Mesenchymal stem cell (in vitro differentiated cells and primary cell): Measurements from ENCODE around the gene LRFN2.

Source experiments
- DNase-seq: peaks from one replicate; pipeline ENCODE4 v3.0.0-alpha.2; 2013
- H2AFZ ChIP-seq: one replicate; pipeline ENCODE4 v1.6.1; 2013; ENCODE audit warnings: low read depth, mild to moderate bottlenecking, control low read depth, inconsistent platforms, low read length, moderate library complexity
- H2AK5ac ChIP-seq: 2 replicates; pipeline ENCODE4 v1.6.1; 2013; ENCODE audit warnings: low read length, moderate library complexity, mild to moderate bottlenecking, inconsistent platforms; ENCODE audit not compliant: severe bottlenecking
- H2BK120ac ChIP-seq: one replicate; pipeline ENCODE4 v1.6.1; 2013; ENCODE audit warnings: low read depth, mild to moderate bottlenecking, inconsistent platforms, low read length, moderate library complexity
- H2BK12ac ChIP-seq, 2 experiments: one replicate each; pipeline ENCODE4 v1.6.1; 2013; ENCODE audit warnings: inconsistent platforms in 2 of 2, low read length in 2 of 2, mild to moderate bottlenecking in 2 of 2, moderate library complexity in 2 of 2, control low read depth in 1 of 2
- H2BK15ac ChIP-seq: one replicate; pipeline ENCODE4 v1.6.1; 2013; ENCODE audit warnings: mild to moderate bottlenecking, low read depth, inconsistent platforms; ENCODE audit not compliant: poor library complexity, severe bottlenecking
- H2BK5ac ChIP-seq: 2 replicates; pipeline ENCODE4 v1.6.1; 2013; ENCODE audit warnings: low read depth, mild to moderate bottlenecking, low read length, control low read depth, inconsistent platforms; ENCODE audit not compliant: poor library complexity, severe bottlenecking
- H3K14ac ChIP-seq, 2 experiments: one replicate each; pipeline ENCODE4 v1.6.1; 2013; ENCODE audit warnings: inconsistent platforms in 2 of 2, low read length in 2 of 2, control low read depth in 1 of 2, mild to moderate bottlenecking in 1 of 2, moderate library complexity in 1 of 2
- H3K18ac ChIP-seq, 2 experiments: one replicate each; pipeline ENCODE4 v1.6.1; 2013; ENCODE audit warnings: inconsistent platforms in 2 of 2, low read length in 2 of 2, control low read depth in 1 of 2, low read depth in 1 of 2, mild to moderate bottlenecking in 1 of 2
- H3K23ac ChIP-seq, 2 experiments: one replicate each; pipeline ENCODE4 v1.6.1; 2013; ENCODE audit warnings: inconsistent platforms in 2 of 2, low read length in 2 of 2, mild to moderate bottlenecking in 2 of 2, moderate library complexity in 2 of 2, control low read depth in 1 of 2
- H3K27ac ChIP-seq: 2 replicates; pipeline ENCODE4 v1.5.1; 2013; ENCODE audit warnings: mild to moderate bottlenecking, moderate library complexity, low read length, control low read depth, inconsistent platforms; ENCODE audit not compliant: poor library complexity, severe bottlenecking
- H3K27me3 ChIP-seq, 2 experiments: 2 replicates each; pipeline versions ENCODE4 v1.6.1 to v1.7.0; 2013; ENCODE audit warnings: low read length in 2 of 2, mild to moderate bottlenecking in 2 of 2, moderate library complexity in 2 of 2, control low read depth in 1 of 2, inconsistent platforms in 1 of 2; ENCODE audit not compliant: control insufficient read depth in 1 of 2, insufficient read depth in 1 of 2
- H3K36me3 ChIP-seq, 2 experiments: 2 replicates each; pipeline versions ENCODE4 v1.6.1 to v1.7.0; 2013; ENCODE audit warnings: low read length in 2 of 2, control low read depth in 1 of 2, inconsistent platforms in 1 of 2, low read depth in 1 of 2, mild to moderate bottlenecking in 1 of 2; ENCODE audit not compliant: insufficient read depth in 2 of 2, control insufficient read depth in 1 of 2
- H3K4ac ChIP-seq, 2 experiments: one replicate each; pipeline ENCODE4 v1.6.1; 2013; ENCODE audit warnings: inconsistent platforms in 2 of 2, low read length in 2 of 2, mild to moderate bottlenecking in 2 of 2, moderate library complexity in 2 of 2, control low read depth in 1 of 2, low read depth in 1 of 2
- H3K4me1 ChIP-seq: 2 replicates; pipeline ENCODE4 v1.6.1; 2013; ENCODE audit warnings: low read depth, low read length, control low read depth; ENCODE audit not compliant: control insufficient read depth, insufficient read depth
- H3K4me2 ChIP-seq: 2 replicates; pipeline ENCODE4 v1.6.1; 2013; ENCODE audit warnings: low read length, mild to moderate bottlenecking, inconsistent platforms; ENCODE audit not compliant: poor library complexity, severe bottlenecking
- H3K4me3 ChIP-seq, 2 experiments: 2 replicates each; pipeline versions ENCODE4 v1.5.1 to v1.7.0; 2013; ENCODE audit warnings: low read length in 2 of 2, mild to moderate bottlenecking in 2 of 2, control low read depth in 1 of 2, low read depth in 1 of 2; ENCODE audit not compliant: insufficient read depth in 1 of 2
- H3K79me1 ChIP-seq: replicated peaks from 2 replicates; pipeline ENCODE4 v1.6.1; 2013; ENCODE audit warnings: mild to moderate bottlenecking, control low read depth, low read length, inconsistent platforms; ENCODE audit not compliant: poor library complexity, severe bottlenecking
- H3K9ac ChIP-seq: 2 replicates; pipeline ENCODE4 v1.7.0; 2013; ENCODE audit warnings: mild to moderate bottlenecking, low read length, moderate library complexity
- H3K9me3 ChIP-seq: 2 replicates; pipeline ENCODE4 v1.7.0; 2013; ENCODE audit warnings: mild to moderate bottlenecking, low read length; ENCODE audit not compliant: control insufficient read depth
- H4K8ac ChIP-seq: one replicate; pipeline ENCODE4 v1.6.1; 2013; ENCODE audit warnings: inconsistent platforms, mild to moderate bottlenecking, low read length, moderate library complexity
- H4K91ac ChIP-seq: one replicate; pipeline ENCODE4 v1.6.1; 2013; ENCODE audit warnings: mild to moderate bottlenecking, low read length, inconsistent platforms
- WGBS: methylation state at CpG from one replicate; pipeline ENCODE4 v1.1.7; 2013; ENCODE audit warnings: mixed read lengths; 5-methylcytosine and 5-hydroxymethylcytosine counted together

Gene LRFN2

DNA sequence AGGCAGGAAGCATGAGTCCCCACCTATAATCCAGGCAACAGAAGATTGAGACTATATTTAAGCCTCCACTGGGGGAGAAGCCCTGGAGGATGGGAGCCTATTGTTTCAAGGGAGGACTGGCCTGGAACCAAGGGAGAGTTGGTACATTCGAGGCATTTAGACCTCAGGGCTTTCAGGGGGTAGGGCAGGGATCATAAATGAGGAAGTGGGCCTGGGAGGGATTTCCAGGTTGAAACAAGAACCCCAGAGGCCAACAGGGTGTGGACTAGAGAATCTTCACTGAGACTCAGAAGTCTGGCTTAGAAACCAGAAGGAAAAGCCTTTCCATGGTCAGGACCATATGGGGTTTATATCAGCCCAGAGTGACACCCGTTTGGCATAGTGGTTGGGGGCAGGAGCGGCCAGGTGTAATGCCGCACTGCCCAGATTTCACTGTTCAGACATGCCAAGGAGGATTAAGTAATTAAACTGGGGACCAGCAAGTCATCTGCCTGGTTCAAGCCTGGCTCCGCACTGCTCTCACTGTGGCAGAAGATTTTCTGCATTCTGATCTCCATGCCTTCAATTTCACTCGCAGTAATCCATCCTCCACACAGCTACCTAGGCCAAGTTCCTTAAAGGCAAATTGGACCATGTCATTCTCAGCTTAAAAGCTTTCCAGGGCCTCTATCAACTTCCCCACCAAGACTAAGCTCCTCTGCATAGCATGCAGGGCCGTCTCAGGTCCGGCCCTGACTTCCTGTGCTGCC is 17.8 kb downstream of the LRFN2 start:
- Histone ChIP-seq H2AFZ (no peak overlapping the region), H3K14ac (no peak overlapping the region), H3K18ac (no peak overlapping the region), H3K4ac (no peak overlapping the region), H3K9me3 (no peaks in the 10 kb centered on the region), H3K4me3 (no peak overlapping the region), H3K27me3 (peaks cover 7 to 23% of the 10 kb centered on the region in 2 experiments), H3K36me3 (no peaks in the 10 kb centered on the region), H4K91ac (no peak overlapping the region), H3K27ac (no peak overlapping the region), H2AK5ac (no peak overlapping the region), H3K9ac (no peak overlapping the region), H2BK5ac (no peak overlapping the region), H3K79me1 (no peaks in the 10 kb centered on the region), H2BK15ac (no peak overlapping the region), H4K8ac (no peak overlapping the region), H3K23ac (no peak overlapping the region), H3K4me2 (no peak overlapping the region), H2BK120ac (no peak overlapping the region), H3K4me1 (no peaks in the 10 kb centered on the region), H2BK12ac (no peak overlapping the region)
- DNase-seq = no peak
- WGBS = 85% methylated on average over 8 of the region's 8 CpGs

DNA sequence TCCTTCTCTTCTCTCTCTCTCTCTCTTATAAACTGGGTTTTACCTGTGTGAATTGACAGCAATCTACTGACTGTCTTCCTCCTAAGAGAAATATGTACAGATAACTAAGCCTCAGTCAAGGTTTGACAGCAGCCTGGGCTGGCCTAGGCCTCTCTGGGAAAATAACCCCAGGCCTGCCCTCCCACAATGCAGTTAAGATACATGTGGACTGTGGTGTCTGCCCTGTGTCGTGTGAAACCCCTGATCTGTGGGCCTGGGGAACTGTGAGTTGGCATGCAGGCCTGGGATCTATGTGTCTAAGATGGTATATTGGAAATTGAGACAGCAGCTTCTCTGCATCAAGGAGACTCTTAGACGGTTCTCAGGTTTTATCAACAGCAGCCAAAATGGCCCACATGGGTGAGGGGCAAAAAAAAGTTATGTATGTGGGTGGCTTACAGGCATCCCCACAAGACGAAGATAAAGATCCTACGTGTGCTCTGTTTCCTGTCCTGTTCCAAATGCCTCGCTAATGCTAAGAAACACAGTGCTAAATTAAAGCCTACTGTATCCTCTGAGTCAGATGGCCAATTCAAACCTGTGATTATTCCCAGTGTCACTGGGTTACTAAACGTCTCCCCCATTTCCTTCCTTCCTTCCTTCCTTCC is 19.0 kb downstream of the LRFN2 start:
- Histone ChIP-seq H3K4me3 (no peak overlapping the region), H4K91ac (no peak overlapping the region), H2BK5ac (no peak overlapping the region), H3K27ac (no peak overlapping the region), H2BK120ac (no peak overlapping the region), H3K4ac (no peak overlapping the region), H3K18ac (no peak overlapping the region), H3K9ac (no peak overlapping the region), H4K8ac (no peak overlapping the region), H3K4me2 (no peak overlapping the region), H3K4me1 (no peaks in the 10 kb centered on the region), H2BK12ac (no peak overlapping the region), H3K79me1 (no peaks in the 10 kb centered on the region), H2AK5ac (no peak overlapping the region), H3K23ac (no peak overlapping the region), H3K27me3 (peaks cover 7 to 20% of the 10 kb centered on the region in 2 experiments), H3K36me3 (no peaks in the 10 kb centered on the region), H2BK15ac (no peak overlapping the region), H2AFZ (no peak overlapping the region), H3K9me3 (no peaks in the 10 kb centered on the region), H3K14ac (no peak overlapping the region)
- no peak for DNase-seq
- WGBS = 61% methylated on average over 6 of the region's 6 CpGs

DNA sequence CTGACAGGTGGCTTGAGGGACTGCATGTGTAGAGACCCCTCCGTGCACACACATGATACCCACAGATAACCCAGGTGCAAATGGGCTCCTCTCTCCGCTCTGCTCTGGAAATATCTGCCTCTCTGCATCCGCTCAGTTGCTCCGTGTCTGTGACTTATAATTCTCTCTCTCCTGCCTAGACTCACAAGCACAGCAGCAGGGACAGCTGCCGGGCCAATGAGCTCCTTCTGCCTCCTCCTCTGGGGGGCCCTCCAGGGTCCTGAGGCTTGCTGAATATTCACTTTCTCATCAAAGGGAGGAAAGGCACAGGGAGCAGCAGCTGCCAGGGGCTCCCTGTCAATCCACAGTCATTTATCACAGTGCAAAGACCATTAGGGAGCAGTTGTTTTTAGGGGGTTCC is 24.1 kb downstream of the LRFN2 start:
- H3K79me1 ChIP-seq = no peaks in the 10 kb centered on the region
- H3K4me3 ChIP-seq = no peak overlapping the region
- no peak overlapping the region for H2AK5ac ChIP-seq
- no peak overlapping the region for H2BK12ac ChIP-seq
- DNase-seq = no peak
- H3K4me1 ChIP-seq = no peaks in the 10 kb centered on the region
- no peak overlapping the region for H4K8ac ChIP-seq
- H3K36me3 ChIP-seq = no peaks in the 10 kb centered on the region
- no peak overlapping the region for H3K14ac ChIP-seq
- H2BK5ac ChIP-seq = no peak overlapping the region
- no peak overlapping the region for H3K4me2 ChIP-seq
- no peak overlapping the region for H3K9ac ChIP-seq
- no peak overlapping the region for H3K23ac ChIP-seq
- no peak overlapping the region for H4K91ac ChIP-seq
- H3K27ac ChIP-seq = no peak overlapping the region
- H3K4ac ChIP-seq = no peak overlapping the region
- H3K18ac ChIP-seq = no peak overlapping the region
- no peak overlapping the region for H2AFZ ChIP-seq
- H3K9me3 ChIP-seq = no peaks in the 10 kb centered on the region
- no peak overlapping the region for H2BK15ac ChIP-seq
- 63% methylated on average over 5 of the region's 5 CpGs for WGBS
- no peak overlapping the region for H2BK120ac ChIP-seq
- H3K27me3 ChIP-seq = peaks cover 6 to 31% of the 10 kb centered on the region in 2 experiments

DNA sequence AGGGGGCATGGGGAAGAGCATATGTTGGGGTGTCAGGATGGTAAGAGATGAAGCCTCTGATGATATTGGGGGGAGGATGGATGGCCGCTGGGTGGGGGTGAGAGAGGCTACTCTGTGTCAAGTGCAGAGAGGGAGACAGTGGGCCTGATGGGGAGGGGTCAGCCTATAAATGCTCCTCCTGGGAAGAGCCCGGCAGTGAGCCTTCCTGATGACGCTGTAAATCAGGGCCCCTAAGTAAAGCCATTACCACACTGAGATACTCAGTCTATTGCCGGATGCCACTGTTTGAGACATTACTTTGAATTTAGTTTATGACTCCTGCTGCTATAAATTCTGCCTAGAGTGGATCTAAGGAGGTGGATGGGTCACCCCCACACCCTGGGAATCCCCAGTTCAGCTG is 28.1 kb downstream of the LRFN2 start:
- H3K4me1 ChIP-seq = no peaks in the 10 kb centered on the region

More for the DNA sequence above, 28.1 kb downstream of the LRFN2 start:
- Histone ChIP-seq H2AK5ac (no peak overlapping the region), H3K14ac (peak overlapping the region in 1 of 2 experiments; percentile 26), H3K9ac (no peak overlapping the region), H3K9me3 (no peaks in the 10 kb centered on the region), H3K23ac (no peak overlapping the region), H3K4ac (no peak overlapping the region), H3K27me3 (peaks cover 13 to 48% of the 10 kb centered on the region in 2 experiments), H3K4me3 (no peak overlapping the region), H3K4me2 (no peak overlapping the region), H3K36me3 (no peaks in the 10 kb centered on the region), H2BK5ac (no peak overlapping the region), H3K27ac (no peak overlapping the region), H3K79me1 (no peaks in the 10 kb centered on the region), H2BK15ac (no peak overlapping the region), H2BK120ac (no peak overlapping the region), H4K8ac (no peak overlapping the region), H2AFZ (no peak overlapping the region), H3K18ac (no peak overlapping the region), H4K91ac (no peak overlapping the region), H2BK12ac (no peak overlapping the region)
- DNase-seq = no peak
- WGBS = 58% methylated on average over 2 of the region's 4 CpGs
